ENCODE data around the gene PPP1R17.

The PPP1R17 gene

DNA sequence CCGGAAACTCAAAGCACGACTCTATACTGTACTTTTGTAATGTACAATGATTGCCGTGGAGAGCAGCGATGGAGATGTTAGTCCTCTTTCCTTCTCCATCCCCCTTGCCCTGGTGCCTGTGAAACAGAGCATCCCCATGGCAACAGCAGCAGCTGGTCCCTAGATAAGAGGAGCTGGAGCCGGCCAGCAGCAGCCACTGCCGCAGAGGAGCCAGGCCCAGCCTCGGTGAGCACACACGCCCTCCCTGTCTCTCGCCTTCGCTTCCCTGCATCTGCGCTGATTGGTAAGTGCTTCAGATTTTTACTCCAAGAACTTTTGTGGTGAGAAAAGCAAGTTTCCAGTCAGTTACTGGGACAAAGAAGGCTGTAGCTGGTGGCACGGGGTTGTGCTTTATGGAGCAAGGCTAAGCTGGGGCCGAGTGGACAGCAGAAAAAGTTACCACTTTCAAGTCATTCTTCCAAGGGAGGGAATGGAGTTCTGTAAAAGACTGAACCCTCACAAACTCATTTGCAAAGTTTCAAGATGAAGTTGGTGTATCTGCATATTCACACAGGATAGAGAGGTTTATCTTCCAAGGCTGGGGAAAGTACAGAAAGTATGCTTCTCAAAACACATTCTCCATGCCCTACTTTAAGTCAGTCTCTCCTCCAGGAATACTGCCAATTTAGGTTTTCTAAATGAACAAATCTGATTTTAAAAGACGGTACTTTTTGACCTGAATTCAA is at the start of gene PPP1R17:
PPP1R17 (plus strand) TSS at position 192 of the 725 bp plus-strand sequence. CDS start 5,227 bp downstream, outside the sequence.
- no peak within 1 kb of the TSS for H3K27ac ChIP-seq
- no peak for TF ChIP-seq ZFX (IDR thresholded peaks at IDR 0.05; ENCODE audit: borderline replicate concordance)
- TF ChIP-seq, protein P1, sequence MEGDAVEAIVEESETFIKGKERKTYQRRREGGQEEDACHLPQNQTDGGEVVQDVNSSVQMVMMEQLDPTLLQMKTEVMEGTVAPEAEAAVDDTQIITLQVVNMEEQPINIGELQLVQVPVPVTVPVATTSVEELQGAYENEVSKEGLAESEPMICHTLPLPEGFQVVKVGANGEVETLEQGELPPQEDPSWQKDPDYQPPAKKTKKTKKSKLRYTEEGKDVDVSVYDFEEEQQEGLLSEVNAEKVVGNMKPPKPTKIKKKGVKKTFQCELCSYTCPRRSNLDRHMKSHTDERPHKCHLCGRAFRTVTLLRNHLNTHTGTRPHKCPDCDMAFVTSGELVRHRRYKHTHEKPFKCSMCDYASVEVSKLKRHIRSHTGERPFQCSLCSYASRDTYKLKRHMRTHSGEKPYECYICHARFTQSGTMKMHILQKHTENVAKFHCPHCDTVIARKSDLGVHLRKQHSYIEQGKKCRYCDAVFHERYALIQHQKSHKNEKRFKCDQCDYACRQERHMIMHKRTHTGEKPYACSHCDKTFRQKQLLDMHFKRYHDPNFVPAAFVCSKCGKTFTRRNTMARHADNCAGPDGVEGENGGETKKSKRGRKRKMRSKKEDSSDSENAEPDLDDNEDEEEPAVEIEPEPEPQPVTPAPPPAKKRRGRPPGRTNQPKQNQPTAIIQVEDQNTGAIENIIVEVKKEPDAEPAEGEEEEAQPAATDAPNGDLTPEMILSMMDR (IDR thresholded peaks at IDR 0.05), result no peak

DNA sequence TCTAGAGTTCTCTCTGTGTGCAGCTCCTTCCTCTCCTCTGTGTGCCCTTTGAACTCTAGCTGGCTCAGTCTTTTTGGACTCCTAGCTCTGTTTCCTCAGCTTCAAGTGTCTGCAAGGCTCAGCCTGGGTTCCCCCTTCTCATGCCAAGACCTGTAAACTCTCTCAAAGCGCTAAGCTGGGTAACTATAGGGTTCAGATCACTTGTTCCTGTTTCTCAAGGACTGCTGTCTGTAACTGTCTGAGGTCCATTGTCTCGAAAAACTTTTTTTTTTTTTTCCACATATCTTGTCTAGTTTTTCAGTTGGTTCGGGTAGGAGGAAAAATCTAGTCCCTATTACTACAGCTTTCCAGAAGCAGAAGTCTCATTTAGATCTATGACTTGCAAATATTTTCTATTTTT is 46.6 kb upstream of the PPP1R17 start:
- no peak for TF ChIP-seq ZFX (IDR thresholded peaks at IDR 0.05; ENCODE audit: borderline replicate concordance)
- TF ChIP-seq, protein P1 (IDR thresholded peaks at IDR 0.05), result no peak
- no peak overlapping the region for H3K27ac ChIP-seq

DNA sequence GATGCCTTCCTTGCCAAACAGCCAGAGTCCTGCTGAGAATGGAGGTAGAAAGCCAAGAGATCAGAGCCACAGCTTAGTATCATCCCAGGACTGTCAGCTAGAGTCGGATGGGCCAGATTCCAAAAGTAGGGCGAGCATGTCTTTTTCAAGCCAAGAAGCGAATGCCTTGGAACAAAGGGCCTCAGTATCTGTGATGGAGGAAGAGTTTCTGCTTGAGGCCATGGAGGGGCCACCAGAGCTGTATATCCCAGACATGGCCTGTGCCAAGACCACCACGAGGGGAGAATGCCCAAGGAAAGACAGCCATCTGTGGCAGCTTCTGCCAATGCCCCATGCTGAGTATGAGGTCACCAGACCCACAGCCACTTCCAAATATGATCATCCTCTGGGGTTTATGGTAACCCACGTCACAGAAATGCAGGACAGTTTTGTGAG is 44.3 kb upstream of the PPP1R17 start:
- TF ChIP-seq, protein P1 (IDR thresholded peaks at IDR 0.05), result no peak
- TF ChIP-seq ZFX (IDR thresholded peaks at IDR 0.05; ENCODE audit: borderline replicate concordance), result no peak
- no peak overlapping the region for H3K27ac ChIP-seq

DNA sequence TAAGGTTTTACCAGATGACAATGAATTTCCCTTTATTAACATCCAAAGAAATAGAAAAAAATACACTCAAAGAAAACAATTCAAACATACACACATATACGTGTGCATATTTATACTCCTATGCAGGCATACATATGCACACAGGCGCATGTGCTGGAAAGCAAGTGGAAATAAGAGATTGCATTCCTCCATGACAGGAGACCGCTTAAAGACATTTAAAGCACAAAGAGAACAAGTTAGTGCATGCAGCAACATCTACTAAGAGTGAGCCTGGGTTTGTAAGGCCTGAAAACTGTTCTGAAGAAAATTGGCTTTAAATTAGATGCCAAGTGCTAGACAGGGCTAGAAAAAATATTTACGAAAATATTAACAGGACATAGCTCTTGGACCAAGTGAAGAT is 40.1 kb upstream of the PPP1R17 start:
- H3K27ac ChIP-seq, result no peak overlapping the region
- no peak for TF ChIP-seq ZFX (IDR thresholded peaks at IDR 0.05; ENCODE audit: borderline replicate concordance)
- TF ChIP-seq, protein P1 (IDR thresholded peaks at IDR 0.05), result no peak

DNA sequence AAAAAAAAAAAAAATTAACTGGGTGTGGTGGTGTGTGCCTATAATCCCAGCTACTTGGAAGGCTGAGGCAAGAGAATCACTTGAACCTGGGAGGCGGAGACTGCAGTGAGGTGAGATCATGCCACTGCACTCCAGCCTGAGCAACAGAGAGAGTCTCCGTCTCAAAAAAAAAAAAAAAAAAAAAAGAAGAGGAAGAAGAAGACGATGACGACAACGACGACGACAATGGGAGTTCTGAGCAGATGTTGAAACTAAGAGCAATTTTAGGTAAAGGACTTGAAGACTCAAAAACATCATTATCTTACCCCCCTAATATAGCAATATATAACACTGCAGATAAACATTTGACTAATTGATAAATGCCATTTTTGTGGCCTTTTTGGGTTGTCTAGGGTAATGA is 39.5 kb upstream of the PPP1R17 start:
- TF ChIP-seq, protein P1 (IDR thresholded peaks at IDR 0.05), result no peak
- no peak for TF ChIP-seq ZFX (IDR thresholded peaks at IDR 0.05; ENCODE audit: borderline replicate concordance)
- no peak overlapping the region for H3K27ac ChIP-seq

DNA sequence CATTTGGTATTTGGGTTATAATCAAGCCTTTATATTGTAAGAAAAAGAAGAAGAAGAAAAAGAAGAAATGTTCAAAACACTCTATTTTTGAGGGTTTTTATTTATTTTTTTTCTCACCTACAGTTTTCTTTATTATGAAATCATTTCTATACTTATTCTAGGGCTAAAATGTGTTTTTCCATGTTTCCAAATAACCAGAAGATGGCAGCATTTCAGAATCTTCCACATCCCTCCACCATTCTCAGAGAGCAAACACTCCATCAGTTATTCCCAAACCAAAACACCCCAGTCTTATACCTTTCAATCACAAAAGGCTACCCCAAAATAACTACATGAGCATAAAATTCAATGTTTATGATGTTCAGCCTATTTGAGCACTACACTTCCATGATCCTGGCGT is 38.7 kb upstream of the PPP1R17 start:
- H3K27ac ChIP-seq, result no peak overlapping the region
- no peak for TF ChIP-seq ZFX (IDR thresholded peaks at IDR 0.05; ENCODE audit: borderline replicate concordance)
- TF ChIP-seq, protein P1 (IDR thresholded peaks at IDR 0.05), result no peak

DNA sequence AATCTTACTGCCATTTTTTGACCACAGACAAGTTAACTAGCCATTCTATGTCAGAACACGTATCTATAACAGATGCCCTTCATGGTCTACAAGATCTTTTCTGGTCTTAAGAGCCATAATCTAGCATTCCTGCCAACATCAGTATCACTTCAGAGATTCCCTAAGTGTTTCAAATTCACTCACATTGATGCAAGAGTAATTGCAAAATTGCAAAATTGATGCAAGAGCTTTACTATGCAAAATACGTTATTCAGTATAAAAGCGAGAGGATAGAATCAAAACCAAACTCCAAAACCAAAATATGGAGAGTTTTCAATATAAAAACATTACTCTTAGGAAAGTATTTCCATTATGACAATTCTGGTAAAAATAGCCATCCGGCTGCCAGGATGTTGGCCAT is 38.1 kb upstream of the PPP1R17 start:
- no peak overlapping the region for H3K27ac ChIP-seq
- no peak for TF ChIP-seq ZFX (IDR thresholded peaks at IDR 0.05; ENCODE audit: borderline replicate concordance)
- TF ChIP-seq, protein P1 (IDR thresholded peaks at IDR 0.05), result no peak

All from 22Rv1 (cell line).